Measurements from ENCODE around the gene ZNF620. TPM values are rescaled to one million over a fixed set of nuclear protein-coding genes. Genes with fewer than 3 reads are reported as not detected.

ZNF620 gene
- total RNA-seq, 1 donor from 2014 or later: 3.6 TPM

GRCh38 chr3:40465456-40465855 is 40.4 kb upstream of the ZNF620 start:
- no peak for TF ChIP-seq CTCF (IDR thresholded peaks at IDR 0.05)
- intact Hi-C loops (cut with micrococcal nuclease): no loop called here
- DNase-seq (no peak), ATAC-seq (ENCODE audit: low read depth) (no peak)
- POLR2A ChIA-PET: interaction anchor here (0.6 to 1.8 kb wide), 3 partner anchors 9 to 15 kb away, joined by 3 to 5 read pairs (median 4); no protein-coding TSS in a partner anchor
- Mint-ChIP-seq H3K4me1 (peaks cover 2% of the 10 kb centered on the region), H3K27me3 (no peaks in the 10 kb centered on the region), H3K27ac (no peak overlapping the region), H3K9me3 (no peaks in the 10 kb centered on the region), H3K4me3 (no peak overlapping the region), H3K36me3 (ENCODE audit: low read depth) (peaks cover 61% of the 10 kb centered on the region)
- CTCF ChIA-PET: no interaction called here

- ChIA-PET POLR2A (interaction anchor here (0.6 kb wide), 1 partner anchor 7 kb away, joined by 3 read pairs; no protein-coding TSS in a partner anchor), CTCF (no interaction called here)
- H3K27ac Mint-ChIP-seq: no peak overlapping the region
Observed at GRCh38 chr3:40468018-40468417, 37.8 kb upstream of the ZNF620 start.

GRCh38 chr3:40470701-40471100 is 35.1 kb upstream of the ZNF620 start:
- ChIA-PET CTCF (no interaction called here), POLR2A (interaction anchor here (1.0 kb wide), 1 partner anchor 14 kb away, joined by 5 read pairs; the partner anchor contains the start of gene RPL14)
- Mint-ChIP-seq H3K4me1 (peaks cover 2% of the 10 kb centered on the region), H3K27ac (no peak overlapping the region), H3K36me3 (ENCODE audit: low read depth) (peaks cover 15% of the 10 kb centered on the region), H3K4me3 (no peak overlapping the region), H3K27me3 (no peaks in the 10 kb centered on the region), H3K9me3 (no peaks in the 10 kb centered on the region)
- intact Hi-C loops (cut with micrococcal nuclease): no loop called here
- DNase-seq (no peak), ATAC-seq (ENCODE audit: low read depth) (no peak)
- TF ChIP-seq CTCF (IDR thresholded peaks at IDR 0.05): no peak

More at GRCh38 chr3:40468018-40468417, 37.8 kb upstream of the ZNF620 start:
- H3K36me3 Mint-ChIP-seq (ENCODE audit: low read depth): peaks cover 42% of the 10 kb centered on the region
- ATAC-seq (ENCODE audit: low read depth) (no peak), DNase-seq (no peak)
- H3K4me3 Mint-ChIP-seq: no peak overlapping the region
- no peak for TF ChIP-seq CTCF (IDR thresholded peaks at IDR 0.05)
- intact Hi-C loops (cut with micrococcal nuclease): no loop called here
- peaks cover 2% of the 10 kb centered on the region for H3K4me1 Mint-ChIP-seq
- H3K27me3 Mint-ChIP-seq: no peaks in the 10 kb centered on the region
- H3K9me3 Mint-ChIP-seq: no peaks in the 10 kb centered on the region

- no peak for TF ChIP-seq CTCF (IDR thresholded peaks at IDR 0.05)
- ChIA-PET POLR2A (interaction anchor here (0.6 to 3.4 kb wide), 12 partner anchors 13 to 1045 kb away, joined by 3 to 38 read pairs (median 5); partner anchors contain the start of genes CTNNB1, RPL14, ZNF620 and ZNF621), CTCF (interaction anchor here (1.0 kb wide), 1 partner anchor 49 kb away, joined by 3 read pairs; no protein-coding TSS in a partner anchor)
- peak within 1 kb of the TSS; percentile 93 for H3K4me3 Mint-ChIP-seq
- H3K36me3 Mint-ChIP-seq (ENCODE audit: low read depth): peaks cover 42% of the 10 kb centered on the region
- DNase-seq (peak; percentile 64), ATAC-seq (ENCODE audit: low read depth) (peak; percentile 97)
- intact Hi-C loops (cut with micrococcal nuclease): loop anchor here (1.0 kb wide), 5 partner anchors 19 to 167 kb away; partner anchors contain the start of genes EIF1B, RPL14 and ZNF621
- H3K4me1 Mint-ChIP-seq: peaks cover 27% of the 10 kb centered on the region
- H3K9me3 Mint-ChIP-seq: no peaks in the 10 kb centered on the region
- H3K27ac Mint-ChIP-seq: peak within 1 kb of the TSS; percentile 94
- no peaks in the 10 kb centered on the region for H3K27me3 Mint-ChIP-seq
Observed at GRCh38 chr3:40476478-40477470, 29.1 kb upstream of the ZNF620 start, which contains the start of gene ZNF619. TSS of gene ZNF619 (plus strand) at chr3:40477122. CDS start at chr3:40477980, 858 bp downstream.
